A673 (cell line): ENCODE measurements around the gene LDB1. TPM values are rescaled to one million over a fixed set of nuclear protein-coding genes. Genes with fewer than 3 reads are reported as not detected.

ENCODE experiments used
- BruUV-seq: library from RNA; stranded (reverse); fragments of 400-500 nt; replicated peaks from 2 replicates; lab custom pipeline; 2021; lab: Mats Ljungman, UMichigan
- CTCF ChIA-PET: fragments of 300-600 bp; sonication (Branson Sonifier 250); formaldehyde crosslinking; loops from one replicate; lab custom pipeline; 2022; ENCODE audit warnings: antibody characterized with exemption; lab: Charles Lee
- POLR2A ChIA-PET: fragments of 300-600 bp; sonication (Branson Sonifier 250); formaldehyde crosslinking; loops from one replicate; lab custom pipeline; 2022; ENCODE audit warnings: antibody characterized with exemption; ENCODE audit not compliant: low non-redundant PET; lab: Charles Lee
- DNase-seq: peaks from one replicate; pipeline ENCODE4 v3.0.0-alpha.2; 2015; ENCODE audit warnings: low spot score
- H3K27ac ChIP-seq: fragments of 200-600 bp; sonication (generic); 2 replicates; pipeline ENCODE4 v1.5.1; 2016; ENCODE audit warnings: mixed run types, low read depth, mild to moderate bottlenecking, mixed read lengths, antibody characterized with exemption, low read length; ENCODE audit not compliant: poor library complexity, severe bottlenecking
- H3K27me3 ChIP-seq: fragments of 200-600 bp; sonication (generic); replicated peaks from 2 replicates; pipeline ENCODE4 v1.6.1; 2017; ENCODE audit warnings: mixed run types, low read depth, mild to moderate bottlenecking, mixed read lengths, antibody characterized with exemption, low read length; ENCODE audit not compliant: insufficient read depth, poor library complexity
- H3K36me3 ChIP-seq: fragments of 200-600 bp; sonication (generic); 2 replicates; pipeline ENCODE4 v1.6.1; 2016; ENCODE audit warnings: mixed run types, mild to moderate bottlenecking, mixed read lengths, antibody characterized with exemption, low read length; ENCODE audit not compliant: insufficient read depth, poor library complexity, severe bottlenecking
- H3K4me1 ChIP-seq: fragments of 200-600 bp; sonication (generic); 2 replicates; pipeline ENCODE4 v1.6.1; 2017; ENCODE audit warnings: mixed run types, mild to moderate bottlenecking, mixed read lengths, antibody characterized with exemption, low read length; ENCODE audit not compliant: insufficient read depth, poor library complexity, severe bottlenecking
- H3K4me3 ChIP-seq: fragments of 200-600 bp; sonication (generic); 2 replicates; pipeline ENCODE4 v1.5.1; 2016; ENCODE audit warnings: low read depth, mixed run types, mild to moderate bottlenecking, mixed read lengths, low read length; ENCODE audit not compliant: poor library complexity, severe bottlenecking
- H3K9me3 ChIP-seq: fragments of 200-600 bp; sonication (generic); 2 replicates; pipeline ENCODE4 v1.6.1; 2016; ENCODE audit warnings: mixed run types, low read depth, mild to moderate bottlenecking, mixed read lengths, antibody characterized with exemption, low read length; ENCODE audit not compliant: poor library complexity, severe bottlenecking
- EZH2 ChIP-seq: fragments of 200-600 bp; sonication (generic); IDR thresholded peaks from 2 replicates; pipeline ENCODE4 v1.6.1; 2017; ENCODE audit warnings: borderline replicate concordance, low read depth, mild to moderate bottlenecking, mixed read lengths, antibody characterized with exemption, low read length; ENCODE audit not compliant: poor library complexity, severe bottlenecking
- intact Hi-C: fragments of 100-400 bp; cut with micrococcal nuclease; formaldehyde crosslinking; loops from one replicate; pipeline ENCODE4 v1.10.0; 2022; ENCODE audit not compliant: unreplicated experiment
- total RNA-seq: library from RNA; stranded (reverse); gene quantifications from 2 replicates; pipeline ENCODE4 v1.2.3, GENCODE V29; 2021
- TF ChIP-seq, protein P1 (sequence below): fragments of 300-800, 200-600 bp; sonication (generic); conservative IDR thresholded peaks from 2 replicates; pipeline ENCODE4 v1.5.1; 2017; ENCODE audit warnings: low read depth, mild to moderate bottlenecking, antibody characterized with exemption, low read length, moderate library complexity, mixed read lengths

LDB1 gene
- total RNA-seq, 1 experiment from 2014 or later = 78.5 TPM

DNA sequence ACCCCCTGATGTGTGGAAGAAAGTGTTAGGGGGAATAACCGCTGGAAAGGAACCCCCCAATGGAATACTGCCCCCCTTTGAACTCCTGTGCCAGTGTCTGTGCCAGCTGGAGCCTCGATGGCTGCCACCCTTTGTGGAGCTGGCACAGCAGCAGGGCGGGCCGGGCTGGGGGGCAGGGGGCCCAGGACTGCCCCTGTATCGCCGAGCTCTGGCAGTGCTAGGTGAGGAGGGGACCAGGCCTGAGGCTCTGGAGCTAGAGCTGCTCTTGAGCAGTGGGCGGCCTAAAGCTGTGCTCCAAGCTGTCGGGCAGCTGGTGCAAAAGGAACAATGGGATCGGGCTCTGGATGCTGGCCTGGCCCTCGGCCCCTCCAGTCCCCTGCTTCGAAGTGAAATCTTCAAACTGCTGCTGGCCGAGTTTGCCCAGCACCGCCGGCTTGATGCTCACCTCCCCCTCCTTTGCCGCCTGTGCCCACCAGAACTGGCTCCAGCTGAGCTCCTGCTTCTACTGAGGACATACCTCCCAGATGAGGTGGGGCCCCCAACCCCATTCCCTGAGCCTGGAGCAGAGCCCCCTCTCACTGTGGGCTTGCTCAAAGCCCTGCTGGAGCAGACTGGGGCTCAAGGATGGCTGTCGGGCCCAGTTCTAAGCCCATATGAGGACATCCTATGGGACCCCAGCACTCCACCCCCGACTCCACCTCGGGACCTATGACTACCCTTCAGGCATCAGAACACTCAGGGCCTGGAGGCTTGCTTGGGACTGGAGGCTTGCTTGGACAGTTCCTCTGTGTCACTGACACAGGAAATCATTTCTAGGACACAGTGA, 52.9 kb downstream of the LDB1 start:
- H3K9me3 ChIP-seq = no peaks in the 10 kb centered on the region
- ChIA-PET POLR2A (no interaction called here), CTCF (interaction anchor here (0.8 to 1.3 kb wide), 2 partner anchors 227 to 463 kb away, joined by 3 to 6 read pairs; no protein-coding TSS in a partner anchor)
- H3K27me3 ChIP-seq = no peaks in the 10 kb centered on the region
- BruUV-seq = no TSS peak
- no peak for DNase-seq
- no peak overlapping the region for H3K4me3 ChIP-seq
- H3K27ac ChIP-seq = no peak overlapping the region
- TF ChIP-seq, protein P1, sequence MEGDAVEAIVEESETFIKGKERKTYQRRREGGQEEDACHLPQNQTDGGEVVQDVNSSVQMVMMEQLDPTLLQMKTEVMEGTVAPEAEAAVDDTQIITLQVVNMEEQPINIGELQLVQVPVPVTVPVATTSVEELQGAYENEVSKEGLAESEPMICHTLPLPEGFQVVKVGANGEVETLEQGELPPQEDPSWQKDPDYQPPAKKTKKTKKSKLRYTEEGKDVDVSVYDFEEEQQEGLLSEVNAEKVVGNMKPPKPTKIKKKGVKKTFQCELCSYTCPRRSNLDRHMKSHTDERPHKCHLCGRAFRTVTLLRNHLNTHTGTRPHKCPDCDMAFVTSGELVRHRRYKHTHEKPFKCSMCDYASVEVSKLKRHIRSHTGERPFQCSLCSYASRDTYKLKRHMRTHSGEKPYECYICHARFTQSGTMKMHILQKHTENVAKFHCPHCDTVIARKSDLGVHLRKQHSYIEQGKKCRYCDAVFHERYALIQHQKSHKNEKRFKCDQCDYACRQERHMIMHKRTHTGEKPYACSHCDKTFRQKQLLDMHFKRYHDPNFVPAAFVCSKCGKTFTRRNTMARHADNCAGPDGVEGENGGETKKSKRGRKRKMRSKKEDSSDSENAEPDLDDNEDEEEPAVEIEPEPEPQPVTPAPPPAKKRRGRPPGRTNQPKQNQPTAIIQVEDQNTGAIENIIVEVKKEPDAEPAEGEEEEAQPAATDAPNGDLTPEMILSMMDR = no peak
- TF ChIP-seq EZH2 = no peak
- no peaks in the 10 kb centered on the region for H3K36me3 ChIP-seq
- H3K4me1 ChIP-seq = peaks cover 9% of the 10 kb centered on the region
- intact Hi-C loops = no loop called here

DNA sequence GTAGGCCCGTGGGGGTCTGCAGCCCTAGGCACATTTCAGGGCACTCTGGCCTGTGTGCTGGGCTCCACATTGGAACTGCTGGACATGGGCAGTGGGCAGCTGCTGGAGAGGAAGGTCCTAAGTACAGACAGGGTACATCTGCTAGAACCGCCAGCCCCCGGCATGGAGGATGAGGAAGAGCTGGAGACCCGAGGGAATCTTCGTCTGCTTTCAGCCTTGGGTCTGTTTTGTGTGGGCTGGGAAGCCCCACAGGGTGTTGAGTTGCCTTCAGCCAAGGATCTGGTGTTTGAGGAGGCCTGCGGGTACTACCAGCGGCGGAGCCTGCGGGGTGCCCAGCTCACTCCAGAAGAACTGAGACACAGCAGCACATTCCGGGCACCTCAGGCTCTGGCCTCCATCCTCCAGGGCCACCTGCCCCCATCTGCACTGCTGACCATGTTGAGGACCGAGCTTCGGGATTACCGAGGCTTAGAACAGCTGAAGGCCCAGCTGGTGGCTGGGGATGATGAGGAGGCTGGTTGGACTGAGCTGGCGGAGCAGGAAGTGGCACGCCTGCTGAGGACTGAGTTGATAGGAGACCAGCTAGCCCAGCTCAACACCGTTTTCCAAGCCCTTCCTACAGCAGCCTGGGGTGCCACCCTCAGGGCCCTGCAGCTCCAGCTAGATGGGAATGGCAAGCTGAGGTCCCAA, 53.6 kb downstream of the LDB1 start:
- CTCF ChIA-PET = interaction anchor here (1.3 kb wide), 1 partner anchor 226 kb away, joined by 6 read pairs; no protein-coding TSS in a partner anchor
- Histone ChIP-seq H3K4me3 (peak overlapping the region; percentile 89), H3K9me3 (no peaks in the 10 kb centered on the region), H3K27me3 (no peaks in the 10 kb centered on the region), H3K36me3 (no peaks in the 10 kb centered on the region), H3K4me1 (peaks cover 9% of the 10 kb centered on the region), H3K27ac (peak overlapping the region; percentile 80)
- intact Hi-C loops = no loop called here
- no peak for DNase-seq
- TF ChIP-seq EZH2 = no peak
- TF ChIP-seq, protein P1 = no peak
- BruUV-seq = no TSS peak
- POLR2A ChIA-PET = no interaction called here

DNA sequence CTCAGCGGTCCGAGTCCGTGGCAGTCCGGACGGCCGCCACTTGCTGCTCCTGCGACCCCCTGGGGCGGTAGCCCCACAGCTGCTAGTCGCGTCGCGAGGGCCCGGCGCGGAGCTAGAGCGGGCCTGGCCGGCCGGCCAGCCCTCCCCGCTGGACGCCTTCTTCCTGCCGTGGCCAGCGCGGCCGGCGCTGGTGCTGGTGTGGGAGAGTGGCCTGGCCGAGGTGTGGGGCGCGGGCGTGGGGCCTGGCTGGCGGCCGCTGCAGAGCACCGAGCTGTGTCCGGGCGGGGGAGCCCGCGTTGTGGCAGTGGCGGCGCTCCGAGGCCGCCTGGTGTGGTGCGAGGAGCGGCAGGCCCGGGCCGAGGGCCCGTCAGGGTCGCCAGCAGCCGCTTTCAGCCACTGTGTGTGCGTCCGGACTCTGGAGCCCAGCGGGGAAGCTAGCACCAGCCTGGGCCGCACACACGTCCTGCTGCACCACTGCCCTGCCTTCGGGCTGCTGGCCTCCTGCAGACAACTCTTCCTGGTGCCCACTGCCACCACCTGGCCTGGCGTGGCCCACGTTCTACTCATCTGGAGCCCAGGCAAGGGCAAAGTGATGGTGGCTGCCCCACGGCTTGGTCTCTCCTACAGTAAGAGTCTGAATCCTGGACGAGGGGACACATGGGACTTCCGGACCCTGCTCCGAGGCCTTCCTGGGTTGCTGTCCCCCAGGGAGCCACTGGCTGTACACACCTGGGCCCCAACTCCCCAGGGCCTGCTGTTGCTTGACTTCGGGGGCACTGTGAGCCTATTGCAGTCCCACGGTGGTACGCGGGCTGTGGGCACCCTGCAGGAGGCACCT, 54.4 kb downstream of the LDB1 start:
- no peaks in the 10 kb centered on the region for H3K9me3 ChIP-seq
- H3K36me3 ChIP-seq = no peaks in the 10 kb centered on the region
- H3K27me3 ChIP-seq = no peaks in the 10 kb centered on the region
- ChIA-PET POLR2A (interaction anchor here (0.6 kb wide), 1 partner anchor 89 kb away, joined by 11 read pairs; no protein-coding TSS in a partner anchor), CTCF (interaction anchor here (1.3 kb wide), 1 partner anchor 225 kb away, joined by 6 read pairs; no protein-coding TSS in a partner anchor)
- TF ChIP-seq, protein P1 = no peak
- no peak for TF ChIP-seq EZH2
- BruUV-seq = no TSS peak
- H3K27ac ChIP-seq = peak overlapping the region; percentile 80
- H3K4me1 ChIP-seq = peaks cover 9% of the 10 kb centered on the region
- intact Hi-C loops = no loop called here
- no peak for DNase-seq
- H3K4me3 ChIP-seq = peak overlapping the region; percentile 89
